ENCODE results near the gene DNAJC22.
"Not testable (repeated sequence)": the region's sequence is repeated elsewhere in the genome, so short reads cannot be mapped to it uniquely, and the experiment has no call there.

Gene DNAJC22

DNA sequence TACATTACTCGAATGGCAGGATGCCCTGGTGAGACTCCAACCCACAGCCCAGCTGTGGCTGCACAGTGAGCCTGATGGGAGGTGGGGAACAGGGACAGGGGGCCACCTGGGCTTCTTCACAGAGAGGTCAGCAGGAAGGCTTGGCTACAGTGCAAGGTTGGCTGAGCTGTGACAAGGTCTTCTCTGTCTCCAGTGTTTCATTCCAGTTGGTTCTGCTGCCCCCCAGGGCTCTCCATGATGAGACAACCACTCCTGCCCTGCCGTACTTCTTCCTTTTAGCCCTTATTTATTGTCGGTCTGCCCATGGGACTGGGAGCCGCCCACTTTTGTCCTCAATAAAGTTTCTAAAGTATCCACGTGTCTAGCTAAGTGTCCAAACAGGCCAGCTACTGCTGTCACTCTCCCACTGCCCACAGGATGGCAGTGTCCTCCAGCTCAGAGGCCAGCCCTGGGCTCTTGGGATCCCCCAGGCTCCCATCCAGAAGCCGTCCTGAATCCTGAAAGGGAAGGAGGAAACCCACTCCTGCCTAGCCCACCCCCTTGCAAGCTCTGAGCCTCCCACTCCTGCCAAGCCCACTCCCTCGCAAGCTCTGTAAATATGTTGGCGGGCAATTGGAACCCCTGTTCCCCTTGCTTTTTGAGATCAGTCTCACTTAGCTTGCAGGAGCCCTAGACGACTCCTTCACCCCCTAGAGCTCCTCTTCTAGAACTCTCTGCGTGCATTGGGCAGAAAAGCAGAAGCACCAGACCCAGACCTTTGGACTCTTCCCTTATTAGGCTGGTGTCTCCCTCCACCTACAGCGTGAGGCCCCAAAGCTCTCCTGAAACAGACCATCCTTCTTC lies 15.1 kb upstream of the DNAJC22 start:
- DNase-seq (ENCODE audit: low spot score), result no peak

DNA sequence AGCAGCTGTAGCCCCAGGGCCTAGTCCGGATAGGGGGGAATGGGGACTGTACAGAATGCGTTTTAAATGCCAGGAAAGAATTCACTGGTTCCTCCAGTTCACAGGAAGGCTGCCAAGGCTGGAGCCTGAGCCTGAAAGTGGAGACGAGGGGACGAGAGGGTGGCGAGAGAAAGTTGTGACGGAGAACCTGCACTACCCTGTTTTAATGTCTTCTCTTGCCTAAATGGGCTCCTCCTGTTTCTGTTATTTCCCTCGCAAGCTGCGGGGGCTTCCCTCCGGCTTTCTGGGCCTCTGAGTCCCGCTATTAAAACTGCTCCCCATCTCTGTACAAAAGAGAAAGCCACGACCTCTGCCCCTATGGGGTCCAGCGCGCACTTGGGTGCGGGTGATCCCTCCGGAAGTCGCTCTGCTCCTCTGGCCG lies 14.2 kb upstream of the DNAJC22 start:
- no peak for DNase-seq (ENCODE audit: low spot score)

DNA sequence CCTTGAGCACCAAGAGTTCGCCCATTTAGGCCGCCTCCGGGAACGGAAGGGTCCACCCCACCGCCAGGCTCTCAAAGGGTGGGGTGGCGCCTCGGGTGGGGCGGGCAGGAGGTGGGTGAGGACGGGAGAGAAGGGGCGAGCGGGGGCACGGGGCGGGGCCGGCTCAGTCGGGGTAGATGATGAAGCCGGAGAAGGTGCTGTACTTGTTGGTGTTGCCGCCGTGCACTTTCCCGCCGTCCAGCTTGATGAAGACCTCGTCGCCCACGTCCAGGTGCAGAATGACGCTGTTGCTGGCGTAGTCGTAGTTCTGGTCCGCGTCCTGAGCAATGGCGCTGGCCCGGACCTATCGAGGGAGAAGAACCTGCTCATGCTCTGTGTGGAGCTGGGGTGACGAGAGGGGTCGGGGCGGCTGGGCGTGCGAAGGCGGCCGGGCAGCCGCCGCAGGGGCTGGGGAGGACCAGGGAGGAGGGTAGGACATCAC lies 13.8 kb upstream of the DNAJC22 start:
- DNase-seq (ENCODE audit: low spot score), result no peak

DNA sequence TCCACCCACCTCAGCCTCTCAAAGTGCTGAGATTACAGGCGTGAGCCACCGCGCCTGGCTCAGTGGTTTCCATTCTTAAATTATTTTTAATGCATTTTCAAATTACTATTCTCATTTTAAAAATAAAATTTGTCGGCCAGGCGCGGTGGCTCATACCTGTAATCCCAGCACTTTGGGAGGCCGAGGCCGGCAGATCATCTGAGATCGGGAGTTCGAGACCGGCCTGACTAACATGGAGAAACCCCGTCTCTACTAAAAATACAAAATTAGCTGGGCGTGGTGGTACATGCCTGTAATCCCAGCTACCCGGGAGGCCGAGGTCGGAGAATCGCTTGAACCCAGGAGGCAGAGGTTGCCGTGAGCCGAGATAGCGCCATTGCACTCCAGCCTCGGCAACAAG lies 12.9 kb upstream of the DNAJC22 start:
- not testable (repeated sequence) for DNase-seq (ENCODE audit: low spot score)

DNA sequence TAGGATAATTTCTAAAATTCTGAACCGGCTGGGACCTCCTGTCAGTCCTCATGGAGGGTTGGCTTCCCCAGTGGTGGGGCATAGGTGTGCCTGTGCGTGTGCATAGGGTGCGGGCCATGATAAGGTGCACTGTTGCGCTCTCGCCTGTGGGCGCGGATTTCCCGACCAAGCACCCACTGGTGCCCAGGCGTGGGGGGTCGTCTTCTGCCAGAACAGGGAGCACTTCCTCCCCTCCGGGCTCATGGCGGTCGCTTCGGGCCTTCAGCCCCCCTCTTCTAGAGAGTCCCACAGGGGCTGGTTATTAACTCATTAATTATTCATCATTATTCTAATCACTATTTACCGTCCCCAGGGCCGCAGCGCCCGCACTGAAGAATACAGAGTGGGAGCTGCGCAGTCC lies 12.5 kb upstream of the DNAJC22 start:
- no peak for DNase-seq (ENCODE audit: low spot score)

DNA sequence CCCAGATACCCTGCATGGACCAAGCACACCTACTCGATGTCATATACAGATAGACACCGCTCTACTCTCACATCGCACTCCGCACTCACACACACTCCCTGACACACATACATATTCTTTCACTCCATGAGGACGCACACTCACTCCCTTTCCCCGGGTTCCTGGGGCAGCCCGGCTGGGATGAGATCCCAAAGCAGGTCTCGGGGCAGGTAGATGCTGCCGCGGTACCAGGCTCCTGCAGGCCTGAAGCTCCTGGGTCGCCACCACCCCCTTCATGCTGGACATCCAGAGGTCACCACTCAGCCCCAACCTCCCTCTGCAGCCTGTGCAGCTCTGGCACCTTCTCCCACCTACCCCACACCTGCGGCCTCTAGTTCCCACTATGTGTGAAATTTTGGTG lies 12.0 kb upstream of the DNAJC22 start:
- DNase-seq (ENCODE audit: low spot score), result no peak

DNA sequence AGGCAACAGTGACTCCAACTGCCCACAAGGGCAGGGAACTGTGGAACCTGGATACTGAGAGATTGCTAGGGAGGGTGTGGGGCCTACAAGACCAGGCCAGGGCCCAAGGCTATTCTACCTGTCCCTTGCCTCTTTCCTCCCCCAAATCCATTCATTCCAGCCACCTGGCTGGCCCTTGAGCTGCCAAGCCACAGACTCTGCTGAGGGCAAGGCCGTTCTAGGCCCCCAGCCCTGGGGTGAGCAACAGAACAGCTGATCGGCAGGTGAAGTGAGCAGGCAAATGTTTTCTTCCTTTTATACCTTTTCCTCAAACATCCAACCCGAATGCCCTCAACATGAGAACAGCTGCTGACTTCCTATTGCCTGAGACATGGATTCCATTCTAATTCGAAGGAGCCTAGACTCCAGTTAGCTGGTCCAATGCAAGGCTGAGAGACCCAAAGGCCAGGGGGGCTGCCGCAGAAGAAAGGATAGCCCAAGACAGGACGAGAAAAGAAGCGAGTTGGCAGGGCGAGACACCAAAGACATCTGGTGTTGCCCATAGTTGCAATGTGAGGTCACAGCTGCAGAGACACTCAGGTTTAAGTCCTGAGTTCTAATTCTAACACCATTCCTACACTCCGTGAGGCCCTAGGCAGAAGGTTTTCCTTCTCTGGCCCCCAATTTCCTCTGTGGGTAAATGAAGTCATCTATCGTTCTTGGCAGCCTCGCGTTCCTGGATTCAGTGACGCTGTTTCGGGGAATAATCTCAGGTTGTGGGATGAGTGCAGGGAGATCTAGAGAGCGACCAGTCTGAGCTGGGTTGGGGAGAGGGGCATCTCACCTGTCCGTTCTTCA lies 11.4 kb upstream of the DNAJC22 start:
- no peak for DNase-seq (ENCODE audit: low spot score)

DNA sequence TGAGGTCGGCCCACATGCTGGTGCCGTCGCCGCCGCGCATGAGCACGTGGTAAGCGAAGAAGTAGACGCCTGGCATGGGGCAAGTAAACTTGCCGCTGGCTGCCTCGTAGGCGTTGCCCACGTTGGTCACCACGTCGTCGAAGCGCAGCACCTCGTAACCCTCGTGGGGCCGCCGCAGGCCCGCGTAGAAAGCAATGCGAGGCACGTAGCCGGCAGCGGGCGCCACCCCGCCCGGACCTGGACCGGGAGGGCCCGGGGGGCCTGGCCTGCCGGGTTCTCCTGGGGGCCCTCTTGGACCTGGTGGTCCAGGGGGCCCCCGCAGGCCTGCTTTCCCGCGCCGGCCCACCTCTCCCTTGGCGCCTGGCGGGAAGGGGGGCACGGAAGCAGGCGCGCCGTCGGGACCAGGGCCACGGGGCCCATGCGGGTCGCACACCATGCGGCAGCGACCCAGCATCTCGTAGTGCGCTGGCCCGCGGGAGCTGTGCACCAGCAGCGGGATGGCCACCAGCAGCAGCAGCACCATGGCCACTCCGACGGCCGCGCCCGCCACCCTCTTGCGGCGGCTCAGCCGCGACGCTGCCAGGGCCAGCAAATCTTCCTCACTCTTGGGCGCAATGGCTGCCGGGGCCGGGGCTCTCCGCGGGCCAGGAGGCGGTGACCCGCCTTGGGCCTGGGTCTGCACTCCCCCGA lies 10.6 kb upstream of the DNAJC22 start:
- no peak for DNase-seq (ENCODE audit: low spot score)

DNA sequence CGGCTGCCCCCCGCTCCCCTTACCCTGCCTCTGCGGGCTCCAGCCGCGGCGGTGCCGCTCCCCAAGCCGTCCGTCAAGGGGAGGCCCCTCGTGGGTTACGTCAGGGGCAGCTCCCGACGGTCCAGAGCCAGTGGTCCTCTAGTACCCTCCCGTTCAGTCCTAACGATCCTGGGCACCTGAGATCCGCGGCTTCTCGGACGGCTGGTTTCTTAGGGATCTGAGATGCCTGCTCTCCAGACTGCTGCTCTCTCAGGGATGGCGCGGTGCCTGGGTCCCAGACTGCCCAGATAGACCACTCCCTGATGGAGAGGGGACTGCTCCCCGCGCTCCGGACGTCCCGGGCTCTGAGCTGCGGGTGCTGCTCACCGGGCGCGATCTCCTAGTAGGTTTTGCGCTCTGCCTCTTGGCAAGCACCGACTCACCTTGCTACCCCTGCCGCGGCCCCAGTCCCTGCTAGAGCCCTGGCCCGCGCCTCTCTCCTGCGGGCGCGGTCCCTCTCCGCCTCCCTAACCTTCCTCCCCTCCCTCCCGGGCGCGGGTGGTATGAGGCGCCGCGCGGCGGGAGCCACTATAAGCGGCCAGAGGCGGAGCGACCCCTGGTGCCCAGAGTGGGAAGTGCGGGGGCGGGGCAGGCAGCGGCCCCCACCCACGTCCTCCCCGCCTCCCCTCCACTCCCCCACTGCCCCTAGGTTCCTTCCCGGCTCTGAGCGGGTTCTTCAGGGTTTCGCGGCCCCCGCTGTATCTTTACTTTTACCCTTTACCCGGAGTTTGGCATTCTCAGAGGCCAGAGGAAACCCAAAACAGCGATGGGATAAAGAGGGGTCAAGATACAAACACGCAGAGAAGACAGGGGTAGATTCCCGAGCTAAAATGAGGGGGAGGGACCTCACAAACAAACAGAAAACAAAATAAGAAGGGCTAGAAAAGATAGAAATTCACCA lies 9.8 kb upstream of the DNAJC22 start, which contains the start of gene C1QL4:
Gene C1QL4 (minus strand): TSS at position 544 of the 940 bp plus-strand sequence. CDS start 711 bp downstream, outside the sequence.
- DNase-seq (ENCODE audit: low spot score), result peak; percentile 72

DNA sequence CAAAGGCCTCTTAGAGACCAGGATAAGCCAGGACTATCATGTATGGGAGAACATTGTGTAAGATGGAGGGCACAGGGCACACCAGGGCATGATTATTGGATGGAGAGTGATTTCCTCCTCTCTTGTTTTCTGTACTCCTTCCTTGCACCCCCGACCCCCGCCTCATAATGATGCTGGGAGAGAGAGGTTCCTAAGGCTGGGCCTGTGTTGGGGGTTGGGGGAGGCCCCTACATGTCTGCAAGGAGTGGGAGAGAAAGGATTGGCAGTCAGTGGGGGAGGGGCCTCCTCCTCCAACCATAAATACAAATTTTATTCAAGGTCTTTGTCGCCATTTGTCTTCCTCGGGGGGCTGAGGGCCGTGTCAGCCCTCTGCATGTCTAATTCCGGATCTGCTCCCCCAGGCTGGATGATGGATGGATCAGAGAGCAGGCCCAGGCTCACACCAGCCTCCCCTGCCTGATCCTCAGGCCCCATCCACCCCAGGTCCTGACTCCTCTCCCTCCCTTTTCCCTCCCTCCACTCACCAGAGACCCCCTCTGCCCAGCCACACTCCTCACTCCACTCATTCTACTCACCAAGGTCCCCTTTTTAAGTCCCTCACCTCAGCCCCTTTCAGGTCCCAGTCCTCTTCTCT lies 7.7 kb upstream of the DNAJC22 start:
- DNase-seq (ENCODE audit: low spot score), result no peak

DNA sequence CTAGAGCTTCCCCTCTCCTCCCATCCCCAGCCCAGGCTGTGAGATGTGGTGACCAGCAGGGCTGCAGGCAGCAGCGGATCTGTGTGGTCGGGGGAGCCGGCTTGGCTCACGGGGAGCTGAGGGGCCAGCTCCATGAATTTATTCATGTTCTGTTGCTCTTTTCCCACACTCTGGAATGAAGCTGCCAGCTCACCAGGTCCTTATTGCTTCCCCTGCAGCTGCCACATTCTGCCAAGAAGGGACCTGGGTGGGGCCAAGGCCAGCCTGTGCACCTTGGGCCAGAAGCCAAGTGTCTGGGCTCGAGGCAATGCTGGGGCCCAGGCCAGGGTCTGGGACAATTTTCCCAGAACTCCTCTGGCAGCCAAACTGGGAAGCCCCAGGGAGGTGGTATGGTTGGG lies 7.2 kb upstream of the DNAJC22 start:
- no peak for DNase-seq (ENCODE audit: low spot score)

DNA sequence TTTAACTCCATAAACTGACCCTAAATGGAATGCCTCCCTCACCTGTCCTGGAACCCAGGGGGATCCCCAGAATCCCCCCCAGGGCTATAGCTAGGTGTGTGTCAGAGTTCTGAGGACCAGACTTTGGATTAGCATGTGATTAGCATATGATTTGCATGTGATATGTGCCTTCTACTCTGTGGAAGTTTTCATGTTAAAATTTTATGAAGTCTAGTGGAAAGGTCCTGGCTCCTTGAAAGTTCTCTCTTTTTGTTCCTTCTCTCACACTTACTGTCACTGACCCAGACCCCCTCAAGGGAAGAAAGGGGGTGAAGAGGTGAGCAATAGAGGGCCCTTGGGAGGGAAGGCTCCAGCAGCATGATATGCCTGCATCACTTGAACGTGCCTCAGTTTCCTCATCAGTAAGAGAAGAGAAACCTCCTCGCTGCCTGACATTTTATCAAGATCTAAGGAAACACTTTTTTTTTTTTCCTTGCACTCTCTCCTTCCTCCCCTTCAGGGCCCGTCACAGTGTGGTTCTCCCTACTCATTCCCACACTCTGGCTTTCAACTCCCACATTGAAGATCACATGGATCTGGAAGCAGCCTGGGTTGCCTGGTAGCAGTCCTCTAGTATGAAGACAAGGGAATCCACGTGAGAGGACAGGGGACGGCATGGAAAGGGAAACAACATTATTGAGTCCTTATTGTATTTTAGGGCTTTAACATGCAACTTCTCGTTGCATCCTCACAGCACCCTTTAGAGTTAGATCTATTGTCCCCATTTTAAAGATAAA lies 6.4 kb upstream of the DNAJC22 start:
- DNase-seq (ENCODE audit: low spot score), result no peak

DNA sequence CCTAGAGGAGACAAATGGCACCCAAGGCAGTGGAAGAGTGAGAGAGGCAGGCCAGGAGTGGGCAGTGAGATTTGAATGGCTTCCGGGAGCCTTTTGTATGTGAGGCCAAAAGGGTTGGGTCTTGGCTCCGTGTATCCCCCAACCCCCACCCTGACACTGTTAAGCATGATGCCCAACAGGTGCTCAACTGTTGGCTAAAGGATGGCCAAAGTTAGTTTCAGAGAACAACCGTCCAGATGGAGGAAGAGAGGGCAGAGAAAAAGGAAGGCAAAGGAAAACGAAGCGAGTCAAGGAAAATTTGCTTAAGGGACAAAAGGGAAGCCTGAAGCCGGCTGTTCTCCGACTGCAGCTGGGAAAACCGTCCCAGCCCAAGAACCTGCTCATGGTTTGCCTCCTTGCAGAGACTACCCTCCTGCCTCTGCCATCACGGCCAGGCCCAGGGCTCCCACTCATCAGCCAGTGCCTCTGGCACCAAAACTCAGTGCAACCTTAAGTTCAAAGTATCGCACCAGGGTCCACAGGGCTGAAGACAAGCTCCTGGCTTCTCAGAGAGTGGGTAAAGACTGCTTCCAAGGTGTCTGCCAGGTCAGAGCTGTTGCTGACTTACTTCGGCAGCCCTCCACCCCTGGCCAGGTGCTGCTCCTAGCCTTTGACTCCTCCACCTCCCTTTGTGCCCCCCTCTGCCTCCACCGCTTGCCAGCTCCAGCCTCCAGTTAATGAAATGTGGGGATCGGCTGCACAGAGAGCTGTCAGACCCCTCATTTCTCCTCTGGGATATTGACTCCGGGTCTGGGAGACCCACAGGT lies 5.5 kb upstream of the DNAJC22 start:
- no peak for DNase-seq (ENCODE audit: low spot score)

DNA sequence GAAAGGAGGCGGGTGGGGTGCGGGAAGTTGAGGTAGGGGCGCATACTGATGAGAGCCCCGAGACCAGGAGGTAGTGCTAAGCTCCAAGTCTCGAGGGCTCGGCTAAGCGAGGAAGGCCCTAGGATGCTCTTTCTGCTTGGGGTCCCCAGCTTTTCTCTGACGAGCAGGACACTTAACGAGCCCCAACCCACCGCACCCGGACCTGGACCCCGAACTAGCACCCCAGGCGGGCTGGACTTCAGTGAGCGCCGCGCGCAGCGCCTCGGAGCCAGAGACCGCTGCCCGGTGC lies 5.0 kb upstream of the DNAJC22 start:
- no peak for DNase-seq (ENCODE audit: low spot score)

DNA sequence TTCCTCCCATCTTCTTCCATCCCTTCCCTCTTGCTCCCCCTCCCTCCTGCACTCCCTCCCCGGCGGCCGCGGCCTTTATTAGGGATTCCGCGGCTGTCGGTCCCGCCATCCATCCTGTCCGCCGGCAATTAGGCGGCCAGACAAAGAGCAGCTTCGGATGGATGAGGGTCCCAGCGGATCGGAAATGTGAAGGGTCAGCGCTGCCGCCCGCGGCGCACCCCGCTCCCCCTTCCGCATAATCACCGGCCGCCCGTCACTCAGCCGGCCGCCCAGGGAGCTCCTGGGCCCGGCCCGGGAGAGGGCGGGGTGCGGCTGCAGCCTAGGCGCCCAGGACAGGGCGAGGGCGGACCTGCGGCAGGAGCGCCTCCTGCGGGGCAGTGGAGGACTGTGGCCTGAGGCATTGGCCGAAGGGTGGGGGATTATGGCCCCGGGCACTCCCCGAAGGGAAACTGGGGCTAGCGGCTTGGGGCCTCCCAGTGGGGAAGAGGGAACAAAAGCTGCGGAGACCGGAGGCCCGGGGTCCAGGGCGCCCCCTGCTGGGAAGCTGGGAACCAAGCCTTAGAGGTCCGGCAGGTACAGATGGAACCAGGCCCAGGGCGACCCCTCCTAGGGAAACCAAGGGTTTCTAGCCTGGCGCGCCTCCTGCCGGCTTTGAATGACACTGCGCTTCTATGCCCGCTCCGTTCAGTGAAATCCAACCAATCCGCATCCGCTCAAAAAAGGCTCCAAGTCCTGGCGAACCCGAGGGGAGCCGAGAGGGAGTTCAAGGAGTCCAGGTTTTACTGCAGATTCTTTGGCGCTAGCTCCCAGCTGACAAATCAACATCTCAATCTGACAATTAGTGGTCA lies 4.4 kb upstream of the DNAJC22 start:
- peak; percentile 70 for DNase-seq (ENCODE audit: low spot score)

DNA sequence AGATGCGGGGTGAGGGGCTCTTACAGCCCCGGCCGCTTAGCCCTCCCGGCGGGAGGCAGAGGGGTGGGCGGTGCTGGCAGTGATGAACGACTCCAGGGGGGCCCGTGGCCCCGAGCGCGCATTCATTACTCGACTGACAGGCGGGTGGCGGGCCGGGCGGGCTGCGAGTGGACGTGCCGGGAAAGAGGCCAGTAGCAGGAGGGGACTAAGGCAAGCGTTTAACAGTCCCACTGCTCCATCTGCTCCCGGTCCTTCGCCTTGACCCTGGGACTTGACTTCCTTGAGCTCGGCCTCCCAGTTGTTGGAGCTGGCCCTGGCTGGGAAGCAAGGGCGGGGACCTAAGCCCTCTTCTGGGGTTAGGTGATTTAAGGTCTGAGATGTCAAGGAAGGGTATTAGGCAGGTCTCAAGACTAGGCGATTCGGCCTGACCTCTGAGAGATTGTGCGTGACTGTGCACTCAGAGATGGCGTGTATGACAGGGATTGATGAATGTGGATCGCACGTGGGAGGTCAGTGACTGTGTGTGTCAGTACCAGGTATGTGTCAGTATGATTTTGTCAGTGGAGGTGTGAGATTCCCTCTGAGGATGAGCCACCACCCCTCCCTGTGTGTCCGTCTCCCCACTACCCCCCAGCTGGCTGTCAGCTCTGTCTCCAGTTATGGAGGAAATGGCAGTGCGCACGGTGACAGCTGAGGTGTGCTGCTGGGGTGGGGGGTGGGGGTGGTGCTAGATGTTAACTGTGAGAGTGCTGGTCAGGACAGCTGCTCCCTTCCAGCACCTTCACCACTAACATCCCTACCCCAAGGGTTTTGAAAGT lies 3.6 kb upstream of the DNAJC22 start:
- DNase-seq (ENCODE audit: low spot score), result no peak

DNA sequence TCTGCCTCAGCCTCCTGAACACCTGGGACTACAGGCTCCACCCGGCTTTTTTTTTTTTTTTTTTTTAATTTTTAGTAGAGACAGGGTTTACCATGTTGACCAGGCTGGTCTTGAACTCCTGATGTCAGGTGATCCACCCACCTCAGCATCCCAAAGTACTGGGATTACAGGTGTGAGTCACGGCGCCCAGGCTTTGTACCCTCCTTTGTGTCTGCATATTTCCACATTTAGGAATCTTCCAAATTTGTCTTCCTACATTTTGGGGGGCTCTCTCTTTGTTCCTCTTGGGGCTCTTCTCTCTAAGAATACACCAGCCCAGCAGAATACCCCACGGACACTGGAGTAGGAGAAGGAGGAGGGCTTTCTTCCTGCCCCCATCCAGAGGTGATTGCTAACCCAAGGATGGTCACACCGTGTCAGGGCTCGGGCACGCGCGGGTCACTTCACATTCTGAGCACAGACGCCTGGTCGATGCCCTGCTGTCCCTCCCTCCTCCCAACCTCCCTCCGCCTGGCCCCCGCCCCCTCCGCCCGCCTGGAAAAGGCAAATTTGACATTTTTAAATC lies 2.1 kb upstream of the DNAJC22 start:
- no peak for DNase-seq (ENCODE audit: low spot score)

Data from hematopoietic multipotent progenitor cell treated with erythropoietin and hydrocortisone succinate and interleukin-3 and kit ligand, for 15 days (in vitro differentiated cells).